Central memory CD8-positive, alpha-beta T cell (primary cell): ENCODE results near the gene PRKN.
"Not testable (repeated sequence)": the region's sequence is repeated elsewhere in the genome, so short reads cannot be mapped to it uniquely, and the experiment has no call there.

Experiments used
- ATAC-seq: fragments of 150-1000 bp; cut with Tn5 transposase; replicated peaks from 2 replicates; pipeline ENCODE4 v1.10.0; 2022; ENCODE audit warnings: mild to moderate bottlenecking, moderate FRiP score, moderate number of reproducible peaks; ENCODE audit not compliant: poor library complexity, severe bottlenecking; ENCODE audit errors: extremely low read depth
- DNase-seq, 2 donors: peaks; one replicate each; pipeline ENCODE4 v3.0.0; 2021; ENCODE audit warnings: low spot score in 2 of 2
- H3K27ac Mint-ChIP-seq: one replicate; pipeline ENCODE4 v1.8.0; 2022; ENCODE audit warnings: low read depth, mild to moderate bottlenecking, moderate library complexity, mixed read lengths
- H3K27me3 Mint-ChIP-seq: one replicate; pipeline ENCODE4 v1.8.0; 2022; ENCODE audit warnings: mixed read lengths
- H3K36me3 Mint-ChIP-seq: one replicate; pipeline ENCODE4 v1.8.0; 2022; ENCODE audit warnings: mild to moderate bottlenecking, moderate library complexity, mixed read lengths; ENCODE audit not compliant: insufficient read depth
- H3K4me1 Mint-ChIP-seq: one replicate; pipeline ENCODE4 v1.8.0; 2022; ENCODE audit warnings: mixed read lengths
- H3K4me3 Mint-ChIP-seq: one replicate; pipeline ENCODE4 v1.8.0; 2022; ENCODE audit warnings: mild to moderate bottlenecking, moderate library complexity, mixed read lengths
- H3K9me3 Mint-ChIP-seq: one replicate; pipeline ENCODE4 v1.8.0; 2022; ENCODE audit warnings: mixed read lengths

Gene PRKN

DNA sequence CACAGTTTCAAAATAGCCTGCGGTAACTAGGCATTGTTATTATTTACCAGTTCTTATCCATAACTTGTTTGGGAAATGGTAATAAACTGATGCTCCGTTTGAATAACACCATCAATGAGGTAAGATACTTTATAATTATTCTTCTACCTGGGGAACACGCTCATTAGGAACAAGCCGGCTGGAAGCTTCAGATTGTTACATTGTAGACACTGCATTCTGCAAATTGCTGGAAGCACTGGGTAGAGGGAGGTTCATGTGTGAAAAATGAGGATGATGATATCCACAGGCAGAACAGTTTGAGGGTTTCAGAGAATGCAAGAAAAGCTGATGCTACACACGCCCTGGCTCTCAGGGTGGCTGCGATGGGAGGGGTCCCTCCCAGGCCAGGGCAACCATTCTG lies 893.1 kb downstream of the PRKN start:
- Mint-ChIP-seq H3K4me3 (no peak overlapping the region), H3K36me3 (no peaks in the 10 kb centered on the region), H3K27me3 (peaks cover 9% of the 10 kb centered on the region), H3K4me1 (no peaks in the 10 kb centered on the region), H3K9me3 (no peaks in the 10 kb centered on the region), H3K27ac (no peak overlapping the region)
- DNase-seq (no peak), ATAC-seq (no peak)

DNA sequence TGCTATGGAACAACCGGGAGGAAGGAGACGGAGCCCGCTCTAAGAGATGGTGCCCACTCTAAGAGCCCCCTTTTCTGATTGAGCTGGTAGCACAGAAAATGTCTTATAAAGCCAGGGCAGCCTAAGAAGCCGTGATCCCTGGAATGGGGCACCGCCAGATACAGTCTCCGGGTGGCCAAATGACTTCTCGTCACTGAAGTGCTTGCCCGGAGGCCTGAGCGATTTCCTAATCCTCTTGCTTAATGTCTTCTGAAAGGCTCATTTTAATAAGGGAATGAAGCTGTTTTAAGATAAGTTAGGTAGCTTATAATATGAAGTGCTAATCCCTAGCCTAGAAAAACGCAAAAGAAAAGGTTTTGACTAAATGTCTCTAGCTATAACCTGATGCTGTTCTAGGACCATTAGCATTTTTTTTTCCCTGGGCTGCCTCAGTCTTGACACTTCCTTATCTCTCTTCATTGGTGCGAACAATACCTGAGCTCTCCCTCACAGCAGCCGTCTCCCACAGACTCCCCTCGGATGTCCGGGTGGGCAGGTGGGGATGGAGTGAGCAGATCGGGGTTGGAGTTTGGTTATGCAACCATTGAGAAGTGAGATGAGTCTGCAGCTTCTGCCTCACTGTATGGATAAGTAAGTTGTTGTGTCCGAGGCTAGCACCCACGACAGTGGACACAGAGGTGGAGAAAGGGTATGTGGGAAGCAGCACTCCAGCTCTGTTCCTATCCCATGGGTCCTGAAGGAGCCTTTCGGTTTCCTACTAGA lies 894.3 kb downstream of the PRKN start:
- Mint-ChIP-seq H3K9me3 (no peaks in the 10 kb centered on the region), H3K4me1 (no peaks in the 10 kb centered on the region), H3K27ac (no peak overlapping the region), H3K27me3 (peaks cover 9% of the 10 kb centered on the region), H3K36me3 (no peaks in the 10 kb centered on the region), H3K4me3 (no peak overlapping the region)
- ATAC-seq: no peak
- no peak for DNase-seq

DNA sequence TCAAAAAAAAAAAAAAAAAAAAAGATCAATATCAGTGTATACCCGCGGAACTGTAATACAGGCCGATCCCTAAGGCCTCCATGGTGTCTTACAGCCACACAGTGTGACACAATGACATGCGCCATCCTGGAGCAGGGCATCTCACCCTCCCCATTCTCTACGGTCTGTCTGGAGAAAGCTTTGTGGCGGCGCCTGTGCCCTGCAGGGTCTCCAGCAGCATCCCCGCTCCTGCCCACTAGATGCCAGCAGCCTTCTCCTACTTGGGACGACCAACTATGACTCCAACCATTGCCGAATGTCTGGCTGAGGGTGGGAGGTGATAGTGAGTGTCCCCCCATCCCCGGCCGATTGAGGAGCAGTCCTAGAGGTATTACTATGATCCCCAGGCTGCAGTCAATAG lies 894.9 kb downstream of the PRKN start:
- H3K4me1 Mint-ChIP-seq: no peaks in the 10 kb centered on the region
- no peak overlapping the region for H3K27ac Mint-ChIP-seq
- no peaks in the 10 kb centered on the region for H3K9me3 Mint-ChIP-seq
- DNase-seq: no peak
- H3K4me3 Mint-ChIP-seq: no peak overlapping the region
- H3K27me3 Mint-ChIP-seq: peaks cover 9% of the 10 kb centered on the region
- ATAC-seq: no peak
- H3K36me3 Mint-ChIP-seq: no peaks in the 10 kb centered on the region

DNA sequence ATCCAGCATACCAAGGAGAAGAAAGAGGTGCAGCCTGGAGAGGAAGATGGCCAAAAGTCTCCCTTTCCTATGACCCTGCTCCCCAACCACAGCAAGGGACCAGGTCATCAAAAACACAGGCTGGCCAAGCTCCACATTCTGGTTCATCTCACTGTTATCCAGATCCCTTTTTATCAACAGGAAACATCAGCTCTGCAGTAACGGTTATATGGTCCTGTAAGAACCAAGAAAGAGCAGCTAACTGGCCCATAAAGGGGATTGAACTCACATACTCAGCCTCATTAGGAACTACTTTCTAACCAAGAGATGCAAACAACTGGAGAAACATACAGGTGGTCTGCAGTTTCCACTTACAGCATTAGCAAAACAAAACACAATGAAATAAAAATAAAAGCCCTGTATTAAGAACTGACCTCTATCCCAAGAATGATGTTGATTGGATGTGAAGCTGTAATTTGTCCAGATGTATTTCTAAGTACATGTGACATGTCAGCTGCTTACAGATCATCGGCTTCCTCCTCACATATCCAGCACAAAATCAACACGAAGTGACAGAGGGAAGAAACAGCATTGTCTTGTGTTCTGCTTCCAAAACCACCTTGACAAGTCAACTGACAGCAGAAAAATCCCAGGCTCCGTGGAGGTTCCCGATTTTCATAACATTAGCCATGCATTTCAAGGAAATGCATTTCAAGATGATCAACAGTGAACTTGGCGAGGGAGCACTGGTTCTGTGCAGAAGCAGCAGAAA lies 896.5 kb downstream of the PRKN start:
- Mint-ChIP-seq H3K27me3 (peaks cover 9% of the 10 kb centered on the region), H3K27ac (no peak overlapping the region), H3K36me3 (no peaks in the 10 kb centered on the region), H3K4me3 (no peak overlapping the region), H3K9me3 (no peaks in the 10 kb centered on the region), H3K4me1 (no peaks in the 10 kb centered on the region)
- DNase-seq: no peak
- ATAC-seq: no peak

DNA sequence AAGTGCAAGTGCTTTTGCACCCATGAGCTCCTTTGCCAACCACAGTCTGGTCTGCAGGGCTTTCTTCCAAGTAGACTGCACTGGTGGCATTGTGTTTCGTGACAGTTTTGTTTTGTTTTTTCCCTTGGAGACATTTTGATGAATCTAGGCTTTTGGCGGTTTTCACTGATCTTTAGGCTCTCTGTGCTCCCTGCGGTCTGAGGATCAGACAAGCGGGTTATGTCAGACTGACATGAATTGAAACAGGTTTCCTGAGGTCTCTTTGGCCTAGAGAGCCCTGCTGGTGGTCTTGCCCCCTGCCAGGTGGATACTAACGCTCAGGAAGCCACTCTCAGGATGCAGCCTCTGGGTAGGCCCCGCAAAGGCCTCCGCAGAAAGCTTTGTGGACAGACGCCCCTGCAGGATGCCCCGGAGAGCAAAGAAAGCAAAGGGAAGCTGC lies 898.3 kb downstream of the PRKN start:
- Mint-ChIP-seq H3K4me3 (no peak overlapping the region), H3K27me3 (peaks cover 9% of the 10 kb centered on the region), H3K27ac (no peak overlapping the region), H3K36me3 (no peaks in the 10 kb centered on the region), H3K4me1 (no peaks in the 10 kb centered on the region), H3K9me3 (no peaks in the 10 kb centered on the region)
- ATAC-seq: no peak
- DNase-seq: no peak

DNA sequence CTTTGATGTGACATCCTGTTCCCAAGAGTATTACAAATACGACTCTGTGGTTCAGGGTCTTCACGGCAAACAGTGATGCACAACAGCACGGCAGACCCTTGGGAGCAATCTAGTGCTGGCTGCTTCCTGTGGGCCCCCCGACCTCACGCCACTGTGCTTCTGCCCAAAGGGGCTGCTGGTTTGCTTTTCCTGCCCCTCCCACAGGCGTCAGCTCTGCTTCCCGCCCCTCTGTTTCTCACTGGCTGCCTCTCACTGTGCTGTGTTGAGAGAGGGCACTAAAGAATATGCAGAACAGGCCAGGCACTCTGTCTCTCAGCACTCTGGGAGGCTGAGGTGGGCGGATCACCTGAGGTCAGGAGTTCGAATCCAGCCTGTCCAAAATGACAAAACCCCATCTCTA lies 899.2 kb downstream of the PRKN start:
- H3K36me3 Mint-ChIP-seq: no peaks in the 10 kb centered on the region
- H3K27me3 Mint-ChIP-seq: peaks cover under 1% of the 10 kb centered on the region
- H3K4me1 Mint-ChIP-seq: no peaks in the 10 kb centered on the region
- H3K9me3 Mint-ChIP-seq: no peaks in the 10 kb centered on the region
- ATAC-seq (no peak), DNase-seq (no peak)
- no peak overlapping the region for H3K4me3 Mint-ChIP-seq
- no peak overlapping the region for H3K27ac Mint-ChIP-seq

DNA sequence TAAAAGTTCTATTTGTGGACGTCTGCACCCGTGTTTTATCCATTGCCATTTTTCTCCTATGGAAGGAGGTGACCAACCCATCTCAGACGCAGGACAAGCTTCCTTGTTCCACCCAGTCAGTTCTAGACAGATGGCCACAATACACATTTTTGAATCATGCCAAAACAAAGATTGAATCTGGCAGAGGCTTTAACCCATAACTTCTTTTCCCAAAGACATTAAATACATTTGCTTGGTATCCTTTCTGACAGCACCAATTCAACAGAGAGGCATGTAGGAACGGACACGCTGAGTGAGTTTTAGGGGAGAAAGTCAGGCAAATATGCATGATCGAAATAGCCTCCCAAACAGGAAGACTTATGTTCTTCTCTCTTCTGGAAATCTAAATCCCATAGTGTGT lies 901.1 kb downstream of the PRKN start:
- Mint-ChIP-seq H3K27me3 (no peaks in the 10 kb centered on the region), H3K27ac (no peak overlapping the region), H3K4me3 (no peak overlapping the region), H3K36me3 (no peaks in the 10 kb centered on the region), H3K4me1 (no peaks in the 10 kb centered on the region), H3K9me3 (no peaks in the 10 kb centered on the region)
- no peak for DNase-seq
- ATAC-seq: no peak

DNA sequence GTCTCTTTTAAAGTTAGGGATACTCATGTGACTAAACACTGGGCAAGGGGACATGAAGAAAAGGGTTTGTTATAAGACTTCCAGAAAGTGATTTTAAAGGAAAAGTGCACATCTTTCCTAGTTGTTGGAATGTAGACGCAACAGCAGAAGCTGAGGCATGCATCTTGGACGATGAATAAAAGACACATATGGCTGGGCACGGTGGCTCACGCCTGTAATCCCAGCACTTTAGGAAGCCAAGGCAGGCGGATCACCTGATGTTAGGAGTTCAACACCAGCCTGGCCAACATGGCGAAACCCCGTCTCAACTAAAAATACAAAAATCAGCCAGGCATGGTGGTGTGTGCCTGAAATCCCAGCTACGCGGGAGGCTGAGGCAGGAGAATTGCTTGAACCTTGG lies 905.4 kb downstream of the PRKN start:
- not testable (repeated sequence) for H3K27me3 Mint-ChIP-seq, ATAC-seq, H3K36me3 Mint-ChIP-seq, DNase-seq, H3K4me3 Mint-ChIP-seq, H3K4me1 Mint-ChIP-seq, H3K9me3 Mint-ChIP-seq, H3K27ac Mint-ChIP-seq

DNA sequence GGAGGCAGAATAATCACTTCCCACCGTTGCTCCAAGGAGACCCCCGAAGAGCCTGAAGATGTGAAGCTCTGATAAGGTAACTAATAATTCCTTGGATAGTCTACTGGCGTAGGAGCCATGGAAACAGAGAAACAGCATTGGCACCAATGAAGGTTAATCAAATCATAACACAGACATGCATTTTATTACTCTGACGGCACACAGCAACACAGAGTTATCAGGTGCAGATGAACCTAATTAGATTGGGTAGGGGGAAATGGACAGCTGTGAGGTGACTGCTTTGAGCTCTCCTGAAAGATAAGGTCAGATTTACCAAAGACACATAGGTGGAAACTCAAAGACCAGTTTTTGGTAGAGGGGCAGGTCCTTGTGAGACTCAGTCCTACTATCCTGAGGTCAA lies 909.7 kb downstream of the PRKN start:
- Mint-ChIP-seq H3K27ac (no peak overlapping the region), H3K4me1 (no peaks in the 10 kb centered on the region), H3K27me3 (no peaks in the 10 kb centered on the region), H3K9me3 (peaks cover 15% of the 10 kb centered on the region), H3K4me3 (no peak overlapping the region), H3K36me3 (no peaks in the 10 kb centered on the region)
- no peak for DNase-seq
- no peak for ATAC-seq

DNA sequence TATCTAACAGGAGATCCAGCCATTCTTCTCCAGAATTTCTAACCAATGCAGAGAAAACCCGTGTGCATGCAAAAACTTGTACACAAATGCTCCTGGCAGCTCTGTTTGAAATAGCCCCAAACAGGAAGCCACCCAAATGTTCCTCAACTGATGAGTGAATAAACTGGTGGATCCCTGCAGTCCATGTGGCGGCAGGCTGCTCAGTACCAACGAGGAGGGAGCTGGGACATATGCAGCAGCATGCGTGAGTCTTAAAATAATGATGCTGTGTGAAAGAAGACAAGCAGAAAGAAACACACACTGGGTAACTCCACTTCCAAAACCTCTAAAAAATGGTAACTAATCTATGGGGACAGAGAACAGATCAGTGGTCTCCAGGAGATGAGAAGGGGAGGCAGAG lies 911.6 kb downstream of the PRKN start:
- H3K4me1 Mint-ChIP-seq: no peaks in the 10 kb centered on the region
- no peak for DNase-seq
- H3K27me3 Mint-ChIP-seq: no peaks in the 10 kb centered on the region
- H3K27ac Mint-ChIP-seq: no peak overlapping the region
- H3K9me3 Mint-ChIP-seq: peaks cover 15% of the 10 kb centered on the region
- no peak overlapping the region for H3K4me3 Mint-ChIP-seq
- ATAC-seq: no peak
- no peaks in the 10 kb centered on the region for H3K36me3 Mint-ChIP-seq

DNA sequence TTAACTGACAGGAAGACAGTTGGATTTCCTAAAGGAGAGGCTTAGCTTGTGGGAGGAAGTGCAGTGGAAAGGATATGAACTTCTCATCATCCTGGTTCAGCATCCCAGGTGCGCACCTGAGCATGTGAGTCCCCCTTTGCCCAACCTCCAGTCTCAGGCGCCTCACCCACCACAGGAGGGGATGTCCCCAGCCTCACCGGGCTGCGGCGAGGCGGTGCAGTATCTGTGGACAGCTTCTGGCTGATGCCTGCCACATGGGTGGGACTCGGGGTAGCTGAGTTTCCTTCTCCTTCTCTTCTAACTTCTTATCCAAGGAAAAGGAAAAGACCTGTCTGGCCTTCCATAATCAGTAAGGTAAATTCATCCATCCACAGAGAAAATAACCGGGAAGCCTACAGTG lies 914.4 kb downstream of the PRKN start:
- ATAC-seq (no peak), DNase-seq (no peak)
- no peaks in the 10 kb centered on the region for H3K4me1 Mint-ChIP-seq
- H3K4me3 Mint-ChIP-seq: no peak overlapping the region
- peaks cover 15% of the 10 kb centered on the region for H3K9me3 Mint-ChIP-seq
- H3K36me3 Mint-ChIP-seq: no peaks in the 10 kb centered on the region
- no peak overlapping the region for H3K27ac Mint-ChIP-seq
- no peaks in the 10 kb centered on the region for H3K27me3 Mint-ChIP-seq

DNA sequence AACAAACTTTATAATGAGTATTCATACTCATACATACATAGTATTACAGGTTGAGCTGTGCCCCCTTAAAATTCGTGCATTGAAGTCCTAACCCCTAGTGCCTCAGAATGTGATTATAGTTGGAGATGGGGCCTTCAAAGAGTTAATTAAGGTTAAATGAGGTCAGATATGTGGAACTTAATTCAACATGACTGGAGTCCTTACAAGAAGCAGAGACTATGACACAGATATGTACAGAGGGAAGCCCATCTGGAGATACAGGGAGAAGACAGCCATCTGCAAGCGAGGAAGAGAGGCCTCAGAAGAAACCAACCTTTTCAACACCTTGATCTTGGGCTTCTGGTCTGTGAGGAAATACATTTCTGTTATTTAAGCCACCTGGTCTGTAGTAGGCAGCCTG lies 917.6 kb downstream of the PRKN start:
- peaks cover 10% of the 10 kb centered on the region for H3K9me3 Mint-ChIP-seq
- no peak for DNase-seq
- no peak overlapping the region for H3K4me3 Mint-ChIP-seq
- H3K27ac Mint-ChIP-seq: no peak overlapping the region
- H3K27me3 Mint-ChIP-seq: no peaks in the 10 kb centered on the region
- no peaks in the 10 kb centered on the region for H3K36me3 Mint-ChIP-seq
- ATAC-seq: no peak
- no peaks in the 10 kb centered on the region for H3K4me1 Mint-ChIP-seq

DNA sequence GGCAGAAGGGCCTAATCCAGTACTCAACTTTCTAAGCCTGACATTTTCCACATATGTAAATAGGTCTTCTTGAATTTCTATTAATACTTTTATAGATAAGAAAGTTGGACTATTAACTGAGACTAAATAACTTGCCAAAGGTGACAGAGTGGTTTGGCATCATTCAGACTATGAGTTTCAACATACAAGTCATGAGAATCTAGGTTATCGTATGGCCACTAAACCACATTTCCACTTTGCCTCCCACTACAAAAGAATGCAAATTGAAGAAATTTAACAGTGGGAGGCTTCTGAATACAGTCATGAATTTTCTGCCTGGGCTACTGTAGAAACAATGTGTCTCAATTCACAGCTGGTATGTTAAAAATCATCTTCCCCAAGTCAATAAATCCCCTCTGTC lies 922.7 kb downstream of the PRKN start:
- Mint-ChIP-seq H3K4me1 (no peaks in the 10 kb centered on the region), H3K27me3 (no peaks in the 10 kb centered on the region), H3K27ac (no peak overlapping the region), H3K36me3 (no peaks in the 10 kb centered on the region), H3K9me3 (no peaks in the 10 kb centered on the region), H3K4me3 (no peak overlapping the region)
- no peak for DNase-seq
- no peak for ATAC-seq
